ENCODE results near the gene SLC1A5. TPM values are rescaled to one million over a fixed set of nuclear protein-coding genes. Genes with fewer than 3 reads are reported as not detected.

The SLC1A5 gene
- total RNA-seq, 1 experiment from 2014 or later = 512 TPM

GRCh38 chr19:46787331-46788261, 798 bp downstream of the SLC1A5 start:
- H3K9me3 Mint-ChIP-seq (ENCODE audit: unreplicated experiment) = no peaks in the 10 kb centered on the region

GRCh38 chr19:46787040-46787330, 1.4 kb downstream of the SLC1A5 start:
- Mint-ChIP-seq H3K36me3 (ENCODE audit: insufficient read depth, unreplicated experiment) (peaks cover 69% of the 10 kb centered on the region), H3K27ac (ENCODE audit: unreplicated experiment) (peak overlapping the region; percentile 99), H3K4me1 (ENCODE audit: low read depth, unreplicated experiment) (peaks cover 45% of the 10 kb centered on the region), H3K27me3 (ENCODE audit: insufficient read depth, unreplicated experiment) (no peaks in the 10 kb centered on the region), H3K9me3 (ENCODE audit: unreplicated experiment) (no peaks in the 10 kb centered on the region), H3K4me3 (ENCODE audit: unreplicated experiment) (peak overlapping the region; percentile 99)
- intact Hi-C loops (cut with micrococcal nuclease; ENCODE audit: unreplicated experiment) = loop anchor here (2.0 kb wide), 1 partner anchor 34 kb away; no protein-coding TSS in a partner anchor
- POLR2A ChIA-PET = no interaction called here
- no peak for TF ChIP-seq CTCF (IDR thresholded peaks at IDR 0.05; ENCODE audit: insufficient read depth in 1 of 2, low read depth in 1 of 2, low read length in 1 of 2, severe bottlenecking in 1 of 2, unreplicated experiment in 1 of 2)
- peaks cover 31% of the 10 kb centered on the region for H3K4me1 ChIP-seq
- H3K9me3 ChIP-seq = no peaks in the 10 kb centered on the region
- DNase-seq = no peak
- no TSS peak for BruUV-seq (replicated peaks)
- H3K4me3 ChIP-seq (ENCODE audit: low read depth, low read length) = peak overlapping the region; percentile 84
- CTCF ChIA-PET = interaction anchor here (1.2 kb wide), 1 partner anchor 11 kb away, joined by 3 read pairs; no protein-coding TSS in a partner anchor
- H3K36me3 ChIP-seq (ENCODE audit: control insufficient read depth, insufficient read depth, low read length) = peaks cover 15% of the 10 kb centered on the region
- H3K27me3 ChIP-seq (replicated peaks; ENCODE audit: control insufficient read depth, insufficient read depth, low read length) = no peaks in the 10 kb centered on the region

More at GRCh38 chr19:46787331-46788261, 798 bp downstream of the SLC1A5 start:
- peak overlapping the region; percentile 84 for H3K4me3 ChIP-seq (ENCODE audit: low read depth, low read length)
- no peaks in the 10 kb centered on the region for H3K9me3 ChIP-seq
- peak; percentile 79 to 81 for DNase-seq
- BruUV-seq (replicated peaks) = TSS peak; percentile 53
- H3K27me3 ChIP-seq (replicated peaks; ENCODE audit: control insufficient read depth, insufficient read depth, low read length) = no peaks in the 10 kb centered on the region
- POLR2A ChIA-PET = interaction anchor here (0.7 to 1.0 kb wide), 2 partner anchors 16 to 73 kb away, joined by 3 read pairs; no protein-coding TSS in a partner anchor
- TF ChIP-seq CTCF (IDR thresholded peaks at IDR 0.05; ENCODE audit: insufficient read depth in 1 of 2, low read depth in 1 of 2, low read length in 1 of 2, severe bottlenecking in 1 of 2, unreplicated experiment in 1 of 2) = no peak
- intact Hi-C loops (cut with micrococcal nuclease; ENCODE audit: unreplicated experiment) = loop anchor here (1.0 to 2.0 kb wide), 3 partner anchors 16 to 63 kb away; partner anchors contain the start of gene AP2S1
- H3K4me1 ChIP-seq = peaks cover 31% of the 10 kb centered on the region
- H3K36me3 Mint-ChIP-seq (ENCODE audit: insufficient read depth, unreplicated experiment) = peaks cover 63% of the 10 kb centered on the region
- H3K27me3 Mint-ChIP-seq (ENCODE audit: insufficient read depth, unreplicated experiment) = no peaks in the 10 kb centered on the region
- CTCF ChIA-PET = interaction anchor here (0.5 to 1.2 kb wide), 3 partner anchors 11 to 392 kb away, joined by 3 read pairs; no protein-coding TSS in a partner anchor
- H3K4me1 Mint-ChIP-seq (ENCODE audit: low read depth, unreplicated experiment) = peaks cover 49% of the 10 kb centered on the region
- H3K36me3 ChIP-seq (ENCODE audit: control insufficient read depth, insufficient read depth, low read length) = peaks cover 13% of the 10 kb centered on the region
- H3K27ac Mint-ChIP-seq (ENCODE audit: unreplicated experiment) = peak overlapping the region; percentile 99
- H3K4me3 Mint-ChIP-seq (ENCODE audit: unreplicated experiment) = peak overlapping the region; percentile 99

- DNase-seq = peak; percentile 67 to 76
- no peaks in the 10 kb centered on the region for H3K9me3 Mint-ChIP-seq (ENCODE audit: unreplicated experiment)
- TF ChIP-seq CTCF (IDR thresholded peaks at IDR 0.05; ENCODE audit: insufficient read depth in 1 of 2, low read depth in 1 of 2, low read length in 1 of 2, severe bottlenecking in 1 of 2, unreplicated experiment in 1 of 2) = no peak
- Histone ChIP-seq H3K9me3 (no peaks in the 10 kb centered on the region), H3K4me1 (peaks cover 31% of the 10 kb centered on the region), H3K27me3 (replicated peaks; ENCODE audit: control insufficient read depth, insufficient read depth, low read length) (no peaks in the 10 kb centered on the region), H3K4me3 (ENCODE audit: low read depth, low read length) (peak overlapping the region; percentile 84), H3K36me3 (ENCODE audit: control insufficient read depth, insufficient read depth, low read length) (peaks cover 15% of the 10 kb centered on the region)
- no peaks in the 10 kb centered on the region for H3K27me3 Mint-ChIP-seq (ENCODE audit: insufficient read depth, unreplicated experiment)
- peak overlapping the region; percentile 99 for H3K4me3 Mint-ChIP-seq (ENCODE audit: unreplicated experiment)
- intact Hi-C loops (cut with micrococcal nuclease; ENCODE audit: unreplicated experiment) = loop anchor here (2.0 kb wide), 1 partner anchor 34 kb away; no protein-coding TSS in a partner anchor
- no TSS peak for BruUV-seq (replicated peaks)
- POLR2A ChIA-PET = no interaction called here
- peaks cover 42% of the 10 kb centered on the region for H3K4me1 Mint-ChIP-seq (ENCODE audit: low read depth, unreplicated experiment)
- peaks cover 74% of the 10 kb centered on the region for H3K36me3 Mint-ChIP-seq (ENCODE audit: insufficient read depth, unreplicated experiment)
- H3K27ac Mint-ChIP-seq (ENCODE audit: unreplicated experiment) = peak overlapping the region; percentile 99
- CTCF ChIA-PET = interaction anchor here (0.7 to 1.2 kb wide), 3 partner anchors 10 to 43 kb away, joined by 3 to 7 read pairs (median 3); no protein-coding TSS in a partner anchor
Observed at GRCh38 chr19:46786236-46787039, 2.0 kb downstream of the SLC1A5 start.

All from Caco-2 (cell line).